ENCODE results near the gene ACVR1B.

DNA sequence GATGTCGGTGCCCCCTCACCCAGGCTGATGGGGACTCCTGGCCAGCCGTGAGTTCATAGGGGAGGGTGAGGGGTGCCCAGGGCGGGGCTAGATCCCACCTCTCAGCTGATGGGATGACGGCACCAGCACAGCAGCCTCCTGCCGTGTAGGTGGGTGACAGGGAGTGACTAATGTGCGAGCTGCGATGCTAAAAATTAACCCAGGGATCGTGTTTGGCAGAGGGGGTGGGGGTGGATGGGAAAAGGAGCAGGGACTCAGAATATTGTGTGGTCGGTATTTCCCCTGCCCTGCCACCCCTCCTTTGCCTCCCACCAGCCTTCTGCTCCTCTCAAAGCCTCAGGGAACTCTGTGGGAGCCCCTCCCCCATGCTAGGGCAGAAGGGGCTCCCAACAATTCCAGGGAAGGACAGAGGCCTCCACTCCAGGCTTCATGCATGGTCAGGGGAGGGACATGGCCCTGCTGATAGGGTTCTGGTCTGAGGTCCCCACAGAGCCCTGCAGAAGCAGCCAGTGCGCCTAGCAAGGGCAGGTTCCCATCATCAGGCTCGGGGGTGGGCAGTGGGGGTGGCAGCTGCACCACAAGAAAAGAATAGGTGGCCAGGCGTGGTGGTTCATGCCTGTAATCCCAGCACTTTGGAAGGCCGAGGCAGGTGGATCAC, 67.7 kb downstream of the ACVR1B start:
- TF ChIP-seq, protein P1, sequence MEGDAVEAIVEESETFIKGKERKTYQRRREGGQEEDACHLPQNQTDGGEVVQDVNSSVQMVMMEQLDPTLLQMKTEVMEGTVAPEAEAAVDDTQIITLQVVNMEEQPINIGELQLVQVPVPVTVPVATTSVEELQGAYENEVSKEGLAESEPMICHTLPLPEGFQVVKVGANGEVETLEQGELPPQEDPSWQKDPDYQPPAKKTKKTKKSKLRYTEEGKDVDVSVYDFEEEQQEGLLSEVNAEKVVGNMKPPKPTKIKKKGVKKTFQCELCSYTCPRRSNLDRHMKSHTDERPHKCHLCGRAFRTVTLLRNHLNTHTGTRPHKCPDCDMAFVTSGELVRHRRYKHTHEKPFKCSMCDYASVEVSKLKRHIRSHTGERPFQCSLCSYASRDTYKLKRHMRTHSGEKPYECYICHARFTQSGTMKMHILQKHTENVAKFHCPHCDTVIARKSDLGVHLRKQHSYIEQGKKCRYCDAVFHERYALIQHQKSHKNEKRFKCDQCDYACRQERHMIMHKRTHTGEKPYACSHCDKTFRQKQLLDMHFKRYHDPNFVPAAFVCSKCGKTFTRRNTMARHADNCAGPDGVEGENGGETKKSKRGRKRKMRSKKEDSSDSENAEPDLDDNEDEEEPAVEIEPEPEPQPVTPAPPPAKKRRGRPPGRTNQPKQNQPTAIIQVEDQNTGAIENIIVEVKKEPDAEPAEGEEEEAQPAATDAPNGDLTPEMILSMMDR (conservative IDR thresholded peaks at IDR 0.05; ENCODE audit: low read depth in 2 of 2): no peak
- TF ChIP-seq POLR2AphosphoS5 (IDR thresholded peaks at IDR 0.05; ENCODE audit: low read depth) (no peak), CREB1 (CRISPR knock-in tag; IDR thresholded peaks at IDR 0.05; ENCODE audit: low read depth) (no peak), EZH2 (IDR thresholded peaks at IDR 0.05; ENCODE audit: low read depth, unreplicated experiment) (no peak)

Measured in GM23338 (cell line).